Measurements from ENCODE around the gene PRADC1.

DNA sequence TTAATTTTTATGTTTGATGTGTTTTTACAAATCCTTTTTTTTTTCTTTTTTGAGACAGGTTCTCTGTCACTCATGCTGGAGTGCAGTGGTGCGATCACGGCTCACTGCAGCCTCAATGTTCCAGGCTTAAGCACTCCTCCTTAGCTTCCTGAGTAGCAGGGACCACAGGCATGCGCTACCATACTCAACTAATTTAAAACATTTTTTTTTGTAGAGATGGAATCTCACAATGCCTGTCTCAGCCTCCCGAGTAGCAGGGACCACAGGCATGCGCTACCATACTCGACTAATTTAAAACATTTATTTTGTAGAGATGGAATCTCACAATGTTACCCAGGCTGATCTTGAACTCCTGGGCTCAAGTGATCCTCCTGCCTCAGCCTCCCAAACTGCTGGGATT, 27.4 kb downstream of the PRADC1 start:
- TF ChIP-seq POLR2AphosphoS5 (IDR thresholded peaks at IDR 0.05) (no peak), POLR2A (IDR thresholded peaks at IDR 0.05) (no peak)
- TF ChIP-seq, protein P1, sequence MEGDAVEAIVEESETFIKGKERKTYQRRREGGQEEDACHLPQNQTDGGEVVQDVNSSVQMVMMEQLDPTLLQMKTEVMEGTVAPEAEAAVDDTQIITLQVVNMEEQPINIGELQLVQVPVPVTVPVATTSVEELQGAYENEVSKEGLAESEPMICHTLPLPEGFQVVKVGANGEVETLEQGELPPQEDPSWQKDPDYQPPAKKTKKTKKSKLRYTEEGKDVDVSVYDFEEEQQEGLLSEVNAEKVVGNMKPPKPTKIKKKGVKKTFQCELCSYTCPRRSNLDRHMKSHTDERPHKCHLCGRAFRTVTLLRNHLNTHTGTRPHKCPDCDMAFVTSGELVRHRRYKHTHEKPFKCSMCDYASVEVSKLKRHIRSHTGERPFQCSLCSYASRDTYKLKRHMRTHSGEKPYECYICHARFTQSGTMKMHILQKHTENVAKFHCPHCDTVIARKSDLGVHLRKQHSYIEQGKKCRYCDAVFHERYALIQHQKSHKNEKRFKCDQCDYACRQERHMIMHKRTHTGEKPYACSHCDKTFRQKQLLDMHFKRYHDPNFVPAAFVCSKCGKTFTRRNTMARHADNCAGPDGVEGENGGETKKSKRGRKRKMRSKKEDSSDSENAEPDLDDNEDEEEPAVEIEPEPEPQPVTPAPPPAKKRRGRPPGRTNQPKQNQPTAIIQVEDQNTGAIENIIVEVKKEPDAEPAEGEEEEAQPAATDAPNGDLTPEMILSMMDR (IDR thresholded peaks at IDR 0.05), result no peak
